GM12875 (cell line): ENCODE measurements around the gene POLR3H.

Source experiments
- H3K4me3 ChIP-seq: one replicate; pipeline ENCODE4 v1.5.1; 2011; ENCODE audit warnings: low read depth, low read length, control low read depth
- TF ChIP-seq, protein P1 (sequence below): IDR thresholded peaks from 2 replicates; pipeline ENCODE4 v1.5.1; 2011; ENCODE audit warnings: low read depth, mild to moderate bottlenecking, control low read depth, inconsistent platforms, low read length, moderate library complexity, borderline replicate concordance; ENCODE audit not compliant: insufficient read depth

The POLR3H gene

DNA sequence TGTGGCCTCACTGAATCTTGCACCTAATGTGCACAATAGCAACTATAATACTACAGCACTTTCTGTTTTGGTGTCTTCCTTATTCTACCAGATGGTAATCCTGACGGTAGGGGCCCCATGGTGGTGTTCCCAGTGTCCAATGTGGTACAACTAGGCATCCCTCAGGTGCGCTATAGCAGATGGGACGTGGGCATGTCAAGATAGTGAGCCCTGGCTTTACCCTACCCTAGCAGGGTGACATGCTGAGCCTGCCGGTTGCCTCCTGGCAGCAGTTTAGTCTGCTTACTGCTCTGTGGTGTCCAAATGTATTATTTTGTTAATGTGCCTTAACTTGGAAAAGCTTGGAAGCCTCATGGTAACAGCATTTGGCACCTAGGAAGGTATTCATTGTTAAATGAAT, 56.2 kb downstream of the POLR3H start:
- TF ChIP-seq, protein P1, sequence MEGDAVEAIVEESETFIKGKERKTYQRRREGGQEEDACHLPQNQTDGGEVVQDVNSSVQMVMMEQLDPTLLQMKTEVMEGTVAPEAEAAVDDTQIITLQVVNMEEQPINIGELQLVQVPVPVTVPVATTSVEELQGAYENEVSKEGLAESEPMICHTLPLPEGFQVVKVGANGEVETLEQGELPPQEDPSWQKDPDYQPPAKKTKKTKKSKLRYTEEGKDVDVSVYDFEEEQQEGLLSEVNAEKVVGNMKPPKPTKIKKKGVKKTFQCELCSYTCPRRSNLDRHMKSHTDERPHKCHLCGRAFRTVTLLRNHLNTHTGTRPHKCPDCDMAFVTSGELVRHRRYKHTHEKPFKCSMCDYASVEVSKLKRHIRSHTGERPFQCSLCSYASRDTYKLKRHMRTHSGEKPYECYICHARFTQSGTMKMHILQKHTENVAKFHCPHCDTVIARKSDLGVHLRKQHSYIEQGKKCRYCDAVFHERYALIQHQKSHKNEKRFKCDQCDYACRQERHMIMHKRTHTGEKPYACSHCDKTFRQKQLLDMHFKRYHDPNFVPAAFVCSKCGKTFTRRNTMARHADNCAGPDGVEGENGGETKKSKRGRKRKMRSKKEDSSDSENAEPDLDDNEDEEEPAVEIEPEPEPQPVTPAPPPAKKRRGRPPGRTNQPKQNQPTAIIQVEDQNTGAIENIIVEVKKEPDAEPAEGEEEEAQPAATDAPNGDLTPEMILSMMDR: no peak
- no peak overlapping the region for H3K4me3 ChIP-seq

DNA sequence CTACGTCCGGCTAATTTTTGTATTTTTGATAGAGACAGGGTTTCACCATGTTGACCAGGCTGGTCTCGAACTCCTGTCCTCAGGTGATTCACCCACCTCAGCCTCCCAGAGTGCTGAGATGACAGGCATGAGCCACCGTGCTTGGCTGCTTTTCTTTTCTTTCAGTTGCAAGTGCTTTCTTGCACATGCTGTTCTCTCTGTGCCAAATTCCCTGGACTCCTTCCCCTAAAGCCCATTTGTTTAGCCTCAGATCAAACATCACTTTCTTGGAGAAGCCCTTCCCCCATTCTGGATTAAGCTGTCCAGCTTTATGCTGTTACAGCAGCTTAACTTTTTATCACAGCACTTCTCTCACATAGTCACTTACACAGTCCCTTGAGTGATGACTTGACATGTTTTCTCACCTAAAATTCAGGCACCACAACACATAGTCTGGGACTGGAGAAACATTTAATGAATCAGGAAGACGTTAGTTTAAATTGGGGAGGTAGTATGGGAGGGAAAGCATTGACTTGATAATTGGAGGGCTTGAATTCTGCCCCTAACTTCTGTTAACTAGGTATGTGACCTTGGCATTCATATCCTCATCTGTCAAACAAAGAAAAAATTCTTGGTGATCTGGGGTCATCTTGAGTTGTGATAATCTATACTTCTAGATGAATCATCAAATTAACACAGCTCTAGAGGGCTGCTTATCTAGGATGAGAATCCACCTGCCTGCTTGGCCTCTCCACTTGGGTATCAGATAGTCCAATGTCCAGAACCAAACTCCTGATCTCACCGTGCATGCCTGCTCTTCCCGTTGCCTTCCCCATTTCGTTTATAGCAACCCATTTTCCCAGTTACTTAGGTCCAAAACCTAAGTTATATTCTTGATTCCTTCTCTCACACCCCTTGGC, 57.0 kb downstream of the POLR3H start:
- TF ChIP-seq, protein P1: no peak
- no peak overlapping the region for H3K4me3 ChIP-seq

DNA sequence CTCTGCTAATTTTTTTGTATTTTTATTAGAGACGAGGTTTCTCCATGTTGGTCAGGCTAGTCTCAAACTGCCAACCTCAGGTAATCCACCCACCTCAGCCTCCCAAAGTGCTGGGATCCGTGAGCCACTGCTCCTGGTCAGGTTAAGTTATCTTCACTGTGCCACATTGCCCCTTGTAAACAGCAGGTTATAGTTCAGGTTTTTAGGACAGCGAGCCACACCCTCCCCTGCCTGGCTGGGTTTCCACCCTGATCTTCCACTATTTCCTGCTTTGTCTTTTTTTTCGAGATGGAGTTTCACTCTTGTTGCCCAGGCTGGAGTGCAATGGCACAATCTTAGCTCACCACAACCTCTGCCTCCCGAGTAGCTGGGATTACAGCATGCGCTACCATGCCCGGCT, 59.2 kb downstream of the POLR3H start:
- TF ChIP-seq, protein P1: no peak
- H3K4me3 ChIP-seq: no peak overlapping the region

DNA sequence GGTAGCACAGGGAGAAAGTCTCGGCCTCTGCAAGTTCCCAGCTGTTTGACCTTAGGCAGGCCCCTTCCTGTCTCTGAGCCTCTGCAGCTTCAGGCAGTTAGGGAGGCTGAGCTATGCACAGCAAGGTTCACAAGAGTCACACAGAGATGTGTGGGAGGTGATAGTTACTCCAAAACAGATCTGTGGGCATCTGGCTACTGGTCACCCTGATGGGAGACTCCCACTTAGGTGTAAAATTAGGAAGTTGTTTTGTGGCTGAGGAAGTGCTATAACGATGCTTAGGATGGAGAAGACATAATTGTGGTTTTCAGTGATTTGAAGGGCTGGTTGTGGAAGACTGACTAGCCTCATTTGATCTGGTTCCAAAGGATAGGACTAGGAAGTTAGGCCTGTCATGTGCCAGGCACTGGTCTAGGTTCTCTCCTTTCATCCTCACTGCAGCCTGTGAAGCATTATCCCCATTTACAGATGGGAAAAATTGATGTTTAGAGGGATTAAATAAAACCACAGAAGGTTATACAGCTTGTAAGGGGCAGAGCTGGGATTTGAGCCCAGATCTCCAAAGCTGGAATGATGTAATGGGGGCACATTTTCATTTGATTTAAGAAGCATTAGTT, 61.8 kb downstream of the POLR3H start:
- TF ChIP-seq, protein P1: no peak
- no peak overlapping the region for H3K4me3 ChIP-seq

DNA sequence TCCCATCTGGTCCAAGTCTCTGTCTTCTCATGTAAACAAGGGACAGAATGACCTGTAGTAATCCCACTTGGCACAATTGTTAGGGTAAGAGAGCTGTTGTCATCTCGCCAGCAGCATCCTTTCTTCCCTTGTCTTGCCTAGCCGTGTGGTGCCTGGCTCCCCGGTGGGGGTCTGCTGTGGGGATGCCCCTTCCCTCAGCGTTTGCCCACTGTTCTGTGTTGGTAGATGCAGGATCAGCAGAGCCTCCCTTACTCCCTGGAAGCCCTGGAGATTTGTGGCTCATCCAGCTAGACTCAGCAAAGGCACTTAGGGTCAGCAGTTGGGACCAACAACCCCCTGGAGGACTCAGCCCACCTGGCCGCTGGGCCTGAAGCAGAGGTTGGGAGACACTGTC, 62.3 kb downstream of the POLR3H start:
- TF ChIP-seq, protein P1: no peak
- no peak overlapping the region for H3K4me3 ChIP-seq

DNA sequence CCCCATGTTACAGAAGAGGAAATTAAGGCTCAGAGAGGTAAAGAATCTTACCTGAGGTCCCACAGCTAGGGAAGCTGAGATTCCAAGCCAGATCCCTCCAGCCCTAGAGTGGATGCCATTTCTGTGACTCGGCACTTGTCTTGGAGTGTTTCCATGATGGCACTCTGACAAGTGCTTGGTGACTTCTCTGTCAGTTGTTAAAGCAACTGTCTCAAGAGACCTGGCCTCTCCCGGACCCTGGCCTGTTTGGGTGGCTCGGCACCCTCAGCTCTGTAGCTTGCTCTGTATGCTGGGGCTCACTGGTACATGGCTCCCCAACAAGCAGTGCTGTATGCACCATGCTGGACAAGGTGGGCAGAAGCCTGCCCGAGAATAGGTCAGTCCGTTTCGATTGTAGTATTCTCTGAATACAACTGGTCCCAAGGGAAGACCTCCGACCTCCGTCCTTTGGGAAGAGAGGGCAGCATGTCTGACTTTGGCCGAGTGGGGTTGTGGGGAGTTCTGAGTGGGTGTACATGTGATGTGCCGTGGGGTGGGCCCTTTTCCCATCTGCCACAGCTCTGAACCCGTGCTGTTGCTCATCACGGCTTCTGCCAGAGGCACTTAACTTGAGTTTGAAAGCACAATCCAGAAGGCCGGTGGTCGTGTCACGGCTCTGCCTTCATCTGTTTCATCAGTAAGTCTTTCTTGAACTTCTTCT, 63.0 kb downstream of the POLR3H start:
- TF ChIP-seq, protein P1: no peak
- H3K4me3 ChIP-seq: no peak overlapping the region
